MM.1S (cell line): ENCODE data around the gene PLA2G4B.

ENCODE experiments used
- EZH2 ChIP-seq: fragments of 300-600 bp; sonication (generic); optimal IDR thresholded peaks from 2 replicates; pipeline ENCODE3; 2017; ENCODE audit warnings: low read depth, mild to moderate bottlenecking, antibody characterized with exemption, low read length, mixed read lengths
- TF ChIP-seq, protein P1 (sequence below): fragments of 300-600 bp; sonication (generic); IDR thresholded peaks from 2 replicates; pipeline ENCODE4 v1.5.1; 2016; ENCODE audit warnings: antibody characterized with exemption, low read length, mixed read lengths

DNA sequence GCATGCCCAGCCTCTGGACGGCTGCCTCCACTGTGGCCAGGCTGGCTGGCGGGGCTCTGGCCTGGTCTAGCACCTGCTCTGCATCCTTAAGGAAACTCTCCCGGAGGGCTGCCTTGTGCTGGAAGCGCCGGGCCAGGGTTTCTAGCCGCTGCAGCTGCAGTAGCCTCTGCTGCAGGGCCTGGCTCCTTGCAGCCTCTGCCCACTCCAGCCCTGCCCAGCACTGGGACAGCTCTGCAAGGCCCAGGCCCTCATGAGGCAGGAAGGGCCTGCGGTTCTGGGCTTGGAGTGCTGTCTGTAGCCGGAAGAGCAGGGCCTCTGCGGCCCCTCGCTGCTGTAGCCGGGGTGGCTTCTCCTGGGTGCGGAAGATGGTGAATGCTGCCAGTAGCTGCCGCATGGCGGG, 47.2 kb downstream of the PLA2G4B start:
- TF ChIP-seq, protein P1, sequence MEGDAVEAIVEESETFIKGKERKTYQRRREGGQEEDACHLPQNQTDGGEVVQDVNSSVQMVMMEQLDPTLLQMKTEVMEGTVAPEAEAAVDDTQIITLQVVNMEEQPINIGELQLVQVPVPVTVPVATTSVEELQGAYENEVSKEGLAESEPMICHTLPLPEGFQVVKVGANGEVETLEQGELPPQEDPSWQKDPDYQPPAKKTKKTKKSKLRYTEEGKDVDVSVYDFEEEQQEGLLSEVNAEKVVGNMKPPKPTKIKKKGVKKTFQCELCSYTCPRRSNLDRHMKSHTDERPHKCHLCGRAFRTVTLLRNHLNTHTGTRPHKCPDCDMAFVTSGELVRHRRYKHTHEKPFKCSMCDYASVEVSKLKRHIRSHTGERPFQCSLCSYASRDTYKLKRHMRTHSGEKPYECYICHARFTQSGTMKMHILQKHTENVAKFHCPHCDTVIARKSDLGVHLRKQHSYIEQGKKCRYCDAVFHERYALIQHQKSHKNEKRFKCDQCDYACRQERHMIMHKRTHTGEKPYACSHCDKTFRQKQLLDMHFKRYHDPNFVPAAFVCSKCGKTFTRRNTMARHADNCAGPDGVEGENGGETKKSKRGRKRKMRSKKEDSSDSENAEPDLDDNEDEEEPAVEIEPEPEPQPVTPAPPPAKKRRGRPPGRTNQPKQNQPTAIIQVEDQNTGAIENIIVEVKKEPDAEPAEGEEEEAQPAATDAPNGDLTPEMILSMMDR: no peak
- no peak for TF ChIP-seq EZH2
